K562 (cell line): ENCODE results near the gene FOXN3. TPM values are rescaled to one million over a fixed set of nuclear protein-coding genes. Genes with fewer than 3 reads are reported as not detected.

ENCODE experiments used
- ATAC-seq: fragments of 200-7000 bp; cut with Tn5 transposase; 3 replicates; pipeline ENCODE4 v1.9.1; 2020; ENCODE audit warnings: moderate library complexity
- BruUV-seq: library from RNA; stranded (reverse); fragments of 400-500 nt; replicated peaks from 2 replicates; lab custom pipeline; 2021; lab: Mats Ljungman, UMichigan
- CTCF ChIA-PET: fragments of 300-600 bp; formaldehyde crosslinking; extraction: SDS; loops from one replicate; lab custom pipeline; 2021; ENCODE audit warnings: low intra/inter-chr PET ratio; lab: Yijun Ruan, JAX
- POLR2A ChIA-PET: fragments of 300-600, 350-650 bp; sonication (Branson Sonifier 250); formaldehyde crosslinking; extraction: SDS; loops from one replicate; lab custom pipeline; 2021; ENCODE audit warnings: antibody characterized with exemption, inconsistent platforms; lab: Yijun Ruan, JAX
- DNase-seq, 4 experiments: peaks; one replicate each; pipeline versions ENCODE4 v3.0.0 to v3.0.0-alpha.2; 2011 to 2018; ENCODE audit warnings: low spot score in 3 of 4, mixed read lengths in 3 of 4; ENCODE audit errors: extremely low read depth in 1 of 4
- FAIRE-seq: peaks from 2 replicates; lab custom pipeline; 2011; peaks lifted over from hg19 to GRCh38; lab: Jason Lieb, UNC
- H2AFZ ChIP-seq: 2 replicates; pipeline ENCODE4 v1.6.0; 2011; ENCODE audit warnings: low read depth, low read length, control low read depth, inconsistent platforms
- H3K27ac ChIP-seq: fragments of 200-600 bp; 3 replicates; pipeline ENCODE4 v1.8.0; 2011; ENCODE audit warnings: low read depth, mild to moderate bottlenecking, control low read depth, inconsistent platforms, low read length, moderate library complexity, mixed read lengths; ENCODE audit errors: extremely low read depth
- H3K27me3 ChIP-seq, 2 experiments: fragments of 300-600 bp in 1 of 2; 2 replicates in 1 of 2; 3 replicates in 1 of 2; pipeline versions ENCODE4 v1.6.0 to v1.8.0; 2011; ENCODE audit warnings: inconsistent platforms in 2 of 2, low read length in 2 of 2, mild to moderate bottlenecking in 1 of 2, mixed read lengths in 1 of 2, moderate library complexity in 1 of 2; ENCODE audit not compliant: control insufficient read depth in 2 of 2, insufficient read depth in 2 of 2
- H3K36me3 ChIP-seq: fragments of 300-600 bp; 3 replicates; pipeline ENCODE4 v1.8.0; 2011; ENCODE audit warnings: mild to moderate bottlenecking, low read length, inconsistent platforms; ENCODE audit not compliant: control insufficient read depth, insufficient read depth
- H3K4me1 ChIP-seq, 2 experiments: fragments of 200-600 bp in 1 of 2; replicated peaks in 1 of 2; 2 replicates in 1 of 2; 3 replicates in 1 of 2; pipeline versions ENCODE4 v1.5.1 to v1.8.0; 2011; ENCODE audit warnings: inconsistent platforms in 2 of 2, low read length in 2 of 2, mild to moderate bottlenecking in 1 of 2, mixed read lengths in 1 of 2, moderate library complexity in 1 of 2; ENCODE audit not compliant: control insufficient read depth in 2 of 2, insufficient read depth in 2 of 2
- H3K4me2 ChIP-seq: 2 replicates; pipeline ENCODE4 v1.6.1; 2011; ENCODE audit warnings: low read length, control low read depth, inconsistent platforms, mixed read lengths; ENCODE audit not compliant: insufficient read depth
- H3K4me3 ChIP-seq: fragments of 200-600 bp; sonication (generic), shearing (Covaris generic); 2 replicates; pipeline ENCODE4 v1.5.1; 2016; ENCODE audit warnings: control low read depth, inconsistent platforms
- H3K79me2 ChIP-seq: fragments of 200-600 bp; 3 replicates; pipeline ENCODE4 v1.8.0; 2011; ENCODE audit warnings: low read length, inconsistent platforms; ENCODE audit not compliant: control insufficient read depth, insufficient read depth
- H3K9ac ChIP-seq, 2 experiments: 2 replicates each; pipeline versions ENCODE4 v1.6.0 to v1.6.1; 2011; ENCODE audit warnings: low read depth in 2 of 2, low read length in 2 of 2, control low read depth in 1 of 2, inconsistent platforms in 1 of 2, mild to moderate bottlenecking in 1 of 2, mixed read lengths in 1 of 2; ENCODE audit not compliant: insufficient read depth in 1 of 2
- H3K9me1 ChIP-seq: one replicate; pipeline ENCODE4 v1.6.0; 2011; ENCODE audit warnings: inconsistent platforms, mild to moderate bottlenecking, low read length, moderate library complexity; ENCODE audit not compliant: control insufficient read depth, insufficient read depth
- H3K9me3 ChIP-seq: replicated peaks from 2 replicates; pipeline ENCODE4 v1.5.1; 2011; ENCODE audit warnings: low read depth, low read length, inconsistent platforms; ENCODE audit not compliant: control insufficient read depth, insufficient read depth
- H4K20me1 ChIP-seq: replicated peaks from 2 replicates; pipeline ENCODE4 v1.6.1; 2011; ENCODE audit warnings: low read length, inconsistent platforms, mixed read lengths; ENCODE audit not compliant: control insufficient read depth, insufficient read depth
- ARNT ChIP-seq, 2 experiments: fragments of 450-650 bp; IDR thresholded peaks; 2 replicates each; pipeline ENCODE4 v1.6.1; 2016; ENCODE audit warnings: mild to moderate bottlenecking in 1 of 2
- MEF2D ChIP-seq: conservative IDR thresholded peaks from 2 replicates; pipeline ENCODE4 v1.6.1; 2016; ENCODE audit warnings: low read depth, missing genetic modification characterization, missing compliant biosample characterization
- USF2 ChIP-seq: sonication (generic); formaldehyde crosslinking; IDR thresholded peaks from 2 replicates; pipeline ENCODE4 v1.5.0; 2020; ENCODE audit warnings: missing genetic modification reagents
- ZNF57 ChIP-seq: fragments of 450-650 bp; formaldehyde crosslinking; IDR thresholded peaks from 2 replicates; pipeline ENCODE4 v1.4.0; 2020; ENCODE audit warnings: mild to moderate bottlenecking, moderate library complexity
- WGBS: fragments of 100-300 bp; shearing (Covaris generic); methylation state at CpG from one replicate; pipeline ENCODE4 v1.1.6; 2016; ENCODE audit warnings: low coverage, mixed read lengths; ENCODE audit not compliant: insufficient coverage; ENCODE audit errors: missing lambda C conversion rate; 5-methylcytosine and 5-hydroxymethylcytosine counted together
- in situ Hi-C: fragments of 300-500 bp; cut with MboI; formaldehyde crosslinking; loops from 4 replicates; pipeline ENCODE4 v1.15.0; 2018; ENCODE audit warnings: inconsistent platforms, mixed read lengths
- intact Hi-C: fragments of 100-400 bp; cut with micrococcal nuclease; formaldehyde crosslinking; loops from 2 replicates; pipeline ENCODE4 v1.14.2; 2022
- polyA plus RNA-seq, 8 experiments: library from polyadenylated mRNA; depleted of rRNA in 4 of 8; stranded (reverse) in 5 of 8; unstranded in 3 of 8; fragments of >200 nt; fragmentation: Nextera tagmentation in 2 of 8; fragmentation: Illumina TruSeq in 1 of 8; extraction: Ambion mirVana in 2 of 8; extraction: Trizol in 1 of 8; gene quantifications; 2 replicates each; pipeline versions ENCODE4 v1.2.1 to v1.2.3, GENCODE V29; 2011 to 2014; ENCODE audit warnings: inconsistent platforms in 1 of 8, missing spikeins in 1 of 8
- total RNA-seq, 7 experiments: library from RNA; depleted of rRNA in 6 of 7; stranded (reverse); fragments of >200 nt in 6 of 7; fragmentation: Illumina TruSeq in 2 of 7; extraction: Trizol in 2 of 7; gene quantifications; 2 replicates each; pipeline versions ENCODE4 v1.2.1 to v1.2.3, GENCODE V29; 2011 to 2021; ENCODE audit warnings: low replicate concordance in 1 of 7

The FOXN3 gene
- total and polyA plus RNA-seq, 9 of the 15 experiments (the other 6 are each of a cell fraction or from before 2014, with no cell fraction given): 0.07 to 1.3 (median 0.40) TPM

- BruUV-seq: no TSS peak
- no peak overlapping the region for H3K4me2 ChIP-seq
- no peak for ATAC-seq
Observed at GRCh38 chr14:89186856-89187376, 230.1 kb downstream of the FOXN3 start.

More at GRCh38 chr14:89186856-89187376, 230.1 kb downstream of the FOXN3 start:
- H3K9me1 ChIP-seq: no peaks in the 10 kb centered on the region
- WGBS: 5% methylated on average over 5 of the region's 7 CpGs
- in situ Hi-C loops: no loop called here
- H3K9me3 ChIP-seq: no peaks in the 10 kb centered on the region
- CTCF ChIA-PET: no interaction called here
- H3K36me3 ChIP-seq: no peaks in the 10 kb centered on the region
- H3K4me1 ChIP-seq: peaks cover 0 to 3% of the 10 kb centered on the region in 2 experiments; a peak in 3 of 5 replicates
- H3K9ac ChIP-seq: no peak overlapping the region
- H3K4me3 ChIP-seq: no peak overlapping the region
- intact Hi-C loops: no loop called here
- TF ChIP-seq ZNF57 (no peak), ARNT (IDR thresholded peaks at IDR 0.05) (no peak), MEF2D (no peak), USF2 (no peak)
- TF ChIP-seq, all 486 proteins: peak for 0
- H3K79me2 ChIP-seq: no peaks in the 10 kb centered on the region
- POLR2A ChIA-PET: no interaction called here
- H3K27me3 ChIP-seq: peaks cover 0 to 8% of the 10 kb centered on the region in 2 experiments; a peak in 2 of 5 replicates
- peak in 1 of 4 experiments; percentile 9 for DNase-seq
- no peaks in the 10 kb centered on the region for H4K20me1 ChIP-seq
- H2AFZ ChIP-seq: no peak overlapping the region
- FAIRE-seq: no peak
- no peak overlapping the region for H3K27ac ChIP-seq
